HepG2 (cell line): ENCODE results near the gene LIPH. TPM values are rescaled to one million over a fixed set of nuclear protein-coding genes. Genes with fewer than 3 reads are reported as not detected.

Experiments
- AHR ChIP-seq: IDR thresholded peaks from 2 replicates; pipeline ENCODE4 v1.6.1; 2018; ENCODE audit warnings: missing genetic modification reagents, missing compliant biosample characterization
- CC2D1A ChIP-seq: sonication (generic); formaldehyde crosslinking; IDR thresholded peaks from 2 replicates; pipeline ENCODE4 v1.8.1; 2023; ENCODE audit warnings: mild to moderate bottlenecking, missing genetic modification reagents
- CREM ChIP-seq, 2 experiments: sonication (generic) in 1 of 2; formaldehyde crosslinking in 1 of 2; IDR thresholded peaks; 2 replicates each; pipeline versions ENCODE4 v1.4.0 to v1.6.1; 2016 to 2020; ENCODE audit warnings: antibody characterized with exemption in 1 of 2, mild to moderate bottlenecking in 1 of 2, missing genetic modification reagents in 1 of 2
- FOXA1 ChIP-seq, 2 experiments: fragments of 450-650 bp in 1 of 2; sonication (generic) in 1 of 2; formaldehyde crosslinking in 1 of 2; IDR thresholded peaks; 2 replicates each; pipeline versions ENCODE4 v1.4.0 to v1.6.1; 2016 to 2020; ENCODE audit warnings: missing genetic modification reagents in 1 of 2
- HOXA5 ChIP-seq: sonication (generic); formaldehyde crosslinking; IDR thresholded peaks from 2 replicates; pipeline ENCODE4 v1.4.0; 2020; ENCODE audit warnings: missing genetic modification reagents
- HOXD1 ChIP-seq: sonication (generic); formaldehyde crosslinking; IDR thresholded peaks from 2 replicates; pipeline ENCODE4 v1.5.0; 2020; ENCODE audit warnings: missing genetic modification reagents
- KAT8 ChIP-seq: IDR thresholded peaks from 2 replicates; pipeline ENCODE4 v1.6.1; 2016; ENCODE audit warnings: missing genetic modification reagents, missing compliant biosample characterization
- MAZ ChIP-seq, 2 experiments: sonication (generic) in 1 of 2; formaldehyde crosslinking in 1 of 2; IDR thresholded peaks; 2 replicates each; pipeline versions ENCODE4 v1.5.0 to v1.6.1; 2012 to 2020; ENCODE audit warnings: low read depth in 2 of 2, mild to moderate bottlenecking in 2 of 2, borderline replicate concordance in 1 of 2, improper control_type of control experiment in 1 of 2, low read length in 1 of 2, missing genetic modification reagents in 1 of 2, moderate library complexity in 1 of 2
- NCOR1 ChIP-seq: fragments of 200-600 bp; sonication (generic); IDR thresholded peaks from 2 replicates; pipeline ENCODE4 v1.7.0; 2017; ENCODE audit warnings: antibody characterized with exemption, low read length, borderline replicate concordance
- NFE2L1 ChIP-seq: sonication (generic); formaldehyde crosslinking; IDR thresholded peaks from 2 replicates; pipeline ENCODE4 v1.4.0; 2020; ENCODE audit warnings: missing genetic modification reagents, mild to moderate bottlenecking, borderline replicate concordance
- POLR2A ChIP-seq, 2 experiments: IDR thresholded peaks; 2 replicates each; pipeline ENCODE4 v1.6.1; 2011; ENCODE audit warnings: low read depth in 2 of 2, low read length in 2 of 2, mild to moderate bottlenecking in 1 of 2, moderate library complexity in 1 of 2; ENCODE audit not compliant: insufficient read depth in 1 of 2
- RAD51 ChIP-seq: fragments of 450-650 bp; IDR thresholded peaks from 2 replicates; pipeline ENCODE4 v1.6.1; 2016; ENCODE audit warnings: borderline replicate concordance
- SCMH1 ChIP-seq: sonication (generic); formaldehyde crosslinking; IDR thresholded peaks from 2 replicates; pipeline ENCODE4 v1.9.0; 2021; ENCODE audit warnings: missing genetic modification reagents, mild to moderate bottlenecking, borderline replicate concordance
- SP140L ChIP-seq: sonication (generic); formaldehyde crosslinking; IDR thresholded peaks from 2 replicates; pipeline ENCODE4 v1.4.0; 2020; ENCODE audit warnings: missing genetic modification reagents, borderline replicate concordance
- TEAD3 ChIP-seq: optimal IDR thresholded peaks from 2 replicates; pipeline ENCODE3; 2016; ENCODE audit warnings: borderline replicate concordance
- TOE1 ChIP-seq: sonication (generic); formaldehyde crosslinking; IDR thresholded peaks from 2 replicates; pipeline ENCODE4 v1.4.0; 2020; ENCODE audit warnings: mild to moderate bottlenecking, missing genetic modification reagents
- WIZ ChIP-seq: sonication (generic); formaldehyde crosslinking; IDR thresholded peaks from 2 replicates; pipeline ENCODE4 v1.5.1; 2020; ENCODE audit warnings: mild to moderate bottlenecking, missing genetic modification reagents
- YEATS2 ChIP-seq: sonication (generic); formaldehyde crosslinking; IDR thresholded peaks from 2 replicates; pipeline ENCODE4 v1.4.0; 2020; ENCODE audit warnings: missing genetic modification reagents, borderline replicate concordance
- ZFP36L2 ChIP-seq: sonication (generic); formaldehyde crosslinking; IDR thresholded peaks from 2 replicates; pipeline ENCODE4 v1.4.0; 2020; ENCODE audit warnings: missing genetic modification reagents
- ZIK1 ChIP-seq: sonication (generic); formaldehyde crosslinking; IDR thresholded peaks from 2 replicates; pipeline ENCODE4 v1.5.0; 2020; ENCODE audit warnings: mild to moderate bottlenecking, low read depth, missing genetic modification reagents, borderline replicate concordance
- ZNF3 ChIP-seq: IDR thresholded peaks from 2 replicates; pipeline ENCODE4 v1.7.0; 2017; ENCODE audit warnings: inconsistent platforms
- ZNF383 ChIP-seq: sonication (generic); formaldehyde crosslinking; IDR thresholded peaks from 2 replicates; pipeline ENCODE4 v1.4.0; 2020; ENCODE audit warnings: missing genetic modification reagents, mild to moderate bottlenecking, borderline replicate concordance
- ZNF564 ChIP-seq: sonication (generic); formaldehyde crosslinking; IDR thresholded peaks from 2 replicates; pipeline ENCODE4 v1.8.1; 2023; ENCODE audit warnings: mild to moderate bottlenecking, missing genetic modification reagents
- ZNF720 ChIP-seq: sonication (generic); formaldehyde crosslinking; IDR thresholded peaks from 2 replicates; pipeline ENCODE4 v1.4.0; 2020; ENCODE audit warnings: missing genetic modification reagents
- ZNF761 ChIP-seq: sonication (generic); formaldehyde crosslinking; conservative IDR thresholded peaks from 2 replicates; pipeline ENCODE4 v1.4.0; 2020; ENCODE audit warnings: mild to moderate bottlenecking, missing genetic modification reagents
- polyA plus RNA-seq, 8 experiments: library from polyadenylated mRNA; depleted of rRNA in 3 of 8; stranded (reverse) in 7 of 8; unstranded in 1 of 8; fragments of >200 nt; fragmentation: Illumina TruSeq in 4 of 8; extraction: Trizol in 4 of 8; gene quantifications; 2 replicates each; pipeline versions ENCODE4 v1.2.1 to v1.2.3, GENCODE V29; 2011 to 2016; ENCODE audit warnings: low read depth in 4 of 8, missing spikeins in 1 of 8, mixed read lengths in 1 of 8; ENCODE audit not compliant: insufficient read depth in 1 of 8
- total RNA-seq, 5 experiments: library from RNA; depleted of rRNA; stranded (reverse); fragments of >200 nt; fragmentation: Illumina TruSeq; extraction: Trizol; gene quantifications; 2 replicates each; pipeline ENCODE4 v1.2.3, GENCODE V29; 2016; ENCODE audit warnings: low read depth in 1 of 5
- TF ChIP-seq, protein P1 (sequence below): IDR thresholded peaks from 2 replicates; pipeline ENCODE4 v1.6.1; 2016
- TF ChIP-seq, protein P2 (sequence below): sonication (generic); formaldehyde crosslinking; conservative IDR thresholded peaks from 2 replicates; pipeline ENCODE4 v1.4.0; 2020; ENCODE audit warnings: missing genetic modification reagents

Gene LIPH
- total and polyA plus RNA-seq, 2 of the 13 experiments (the other 11 are each of a cell fraction or from before 2014, with no cell fraction given), result 0.09 to 0.34 TPM

DNA sequence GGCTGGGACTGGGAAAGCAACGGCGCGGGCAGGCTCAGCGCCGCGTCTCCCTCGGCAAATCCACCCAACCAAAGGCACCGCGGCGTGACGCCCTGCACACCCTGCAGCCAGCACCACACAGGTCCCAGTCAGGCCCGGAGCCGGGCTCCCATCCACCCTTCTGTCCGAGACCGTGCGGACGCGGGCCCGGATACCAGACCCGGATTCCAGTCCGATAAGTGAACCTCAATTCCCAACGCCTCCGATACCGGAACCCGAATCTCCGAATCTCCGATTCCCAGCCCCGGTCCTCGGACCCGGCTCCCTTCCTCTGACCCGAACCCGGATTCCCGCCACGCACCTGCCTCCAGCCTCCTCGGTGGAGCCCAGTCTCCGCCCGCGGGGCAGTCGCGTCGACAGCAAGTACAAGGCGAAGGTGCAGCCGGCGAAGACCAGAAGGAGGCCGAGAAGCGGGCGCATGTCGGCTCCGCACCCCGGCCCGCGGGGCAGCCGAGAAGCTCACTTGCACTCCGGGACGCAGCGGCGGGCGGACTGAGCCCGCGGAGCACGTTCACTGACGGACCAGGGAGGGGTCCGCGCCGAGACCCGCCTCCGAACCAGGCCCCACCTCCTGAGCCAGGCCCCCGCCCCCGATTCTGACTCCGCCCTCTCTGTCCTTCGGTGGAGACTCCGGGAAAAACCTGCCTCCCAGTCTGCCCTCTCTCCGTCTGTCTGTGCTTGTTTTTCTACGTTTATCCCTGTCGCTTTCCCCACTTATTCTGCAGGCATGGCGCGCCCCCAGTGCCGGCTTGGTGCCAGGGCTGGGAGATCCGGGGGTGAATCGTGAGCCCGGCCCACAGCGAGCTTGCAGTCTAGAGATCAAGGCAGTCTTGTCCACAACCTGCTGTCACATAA is 53.6 kb downstream of the LIPH start, which contains the start of gene TMEM41A (continued):
- no peak for TF ChIP-seq TEAD3 (CRISPR knock-in tag)
- TF ChIP-seq ZFP36L2, result no peak
- TF ChIP-seq RAD51, result no peak
- peak; percentile 82 for TF ChIP-seq TOE1 (CRISPR knock-in tag)
- TF ChIP-seq CREM (IDR thresholded peaks at IDR 0.05), result no peak
- no peak for TF ChIP-seq CREM (CRISPR knock-in tag; IDR thresholded peaks at IDR 0.05)
- no peak for TF ChIP-seq ZNF3 (CRISPR knock-in tag)
- peak; percentile 91; the same call in 1 of the 2 replicates for TF ChIP-seq WIZ (CRISPR knock-in tag)
- TF ChIP-seq, protein P1, sequence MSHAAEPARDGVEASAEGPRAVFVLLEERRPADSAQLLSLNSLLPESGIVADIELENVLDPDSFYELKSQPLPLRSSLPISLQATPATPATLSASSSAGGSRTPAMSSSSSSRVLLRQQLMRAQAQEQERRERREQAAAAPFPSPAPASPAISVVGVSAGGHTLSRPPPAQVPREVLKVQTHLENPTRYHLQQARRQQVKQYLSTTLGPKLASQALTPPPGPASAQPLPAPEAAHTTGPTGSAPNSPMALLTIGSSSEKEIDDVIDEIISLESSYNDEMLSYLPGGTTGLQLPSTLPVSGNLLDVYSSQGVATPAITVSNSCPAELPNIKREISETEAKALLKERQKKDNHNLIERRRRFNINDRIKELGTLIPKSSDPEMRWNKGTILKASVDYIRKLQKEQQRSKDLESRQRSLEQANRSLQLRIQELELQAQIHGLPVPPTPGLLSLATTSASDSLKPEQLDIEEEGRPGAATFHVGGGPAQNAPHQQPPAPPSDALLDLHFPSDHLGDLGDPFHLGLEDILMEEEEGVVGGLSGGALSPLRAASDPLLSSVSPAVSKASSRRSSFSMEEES (CRISPR knock-in tag), result no peak
- peak; percentile 87 for TF ChIP-seq ZNF761
- TF ChIP-seq SCMH1 (CRISPR knock-in tag), result no peak
- no peak; the same call in 1 of the 2 replicates for TF ChIP-seq ZNF720 (CRISPR knock-in tag)
- TF ChIP-seq YEATS2 (CRISPR knock-in tag), result peak; percentile 98
- TF ChIP-seq CC2D1A (CRISPR knock-in tag), result peak; percentile 83; the same call in 1 of the 2 replicates
- TF ChIP-seq, protein P2, sequence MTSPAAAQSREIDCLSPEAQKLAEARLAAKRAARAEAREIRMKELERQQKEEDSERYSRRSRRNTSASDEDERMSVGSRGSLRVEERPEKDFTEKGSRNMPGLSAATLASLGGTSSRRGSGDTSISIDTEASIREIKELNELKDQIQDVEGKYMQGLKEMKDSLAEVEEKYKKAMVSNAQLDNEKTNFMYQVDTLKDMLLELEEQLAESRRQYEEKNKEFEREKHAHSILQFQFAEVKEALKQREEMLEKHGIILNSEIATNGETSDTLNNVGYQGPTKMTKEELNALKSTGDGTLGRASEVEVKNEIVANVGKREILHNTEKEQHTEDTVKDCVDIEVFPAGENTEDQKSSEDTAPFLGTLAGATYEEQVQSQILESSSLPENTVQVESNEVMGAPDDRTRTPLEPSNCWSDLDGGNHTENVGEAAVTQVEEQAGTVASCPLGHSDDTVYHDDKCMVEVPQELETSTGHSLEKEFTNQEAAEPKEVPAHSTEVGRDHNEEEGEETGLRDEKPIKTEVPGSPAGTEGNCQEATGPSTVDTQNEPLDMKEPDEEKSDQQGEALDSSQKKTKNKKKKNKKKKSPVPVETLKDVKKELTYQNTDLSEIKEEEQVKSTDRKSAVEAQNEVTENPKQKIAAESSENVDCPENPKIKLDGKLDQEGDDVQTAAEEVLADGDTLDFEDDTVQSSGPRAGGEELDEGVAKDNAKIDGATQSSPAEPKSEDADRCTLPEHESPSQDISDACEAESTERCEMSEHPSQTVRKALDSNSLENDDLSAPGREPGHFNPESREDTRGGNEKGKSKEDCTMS (CRISPR knock-in tag), result 0 out of 2 replicates have a peak, but pooled peaks have one; percentile 28
- TF ChIP-seq AHR, result peak; percentile 39; the same call in 1 of the 2 replicates
- TF ChIP-seq KAT8, result peak; percentile 95
- TF ChIP-seq ZIK1 (CRISPR knock-in tag), result no peak
- peak; percentile 90 for TF ChIP-seq MAZ (IDR thresholded peaks at IDR 0.05; ENCODE audit: borderline replicate concordance, low read depth, low read length)
- TF ChIP-seq MAZ (CRISPR knock-in tag; IDR thresholded peaks at IDR 0.05; ENCODE audit: low read depth), result peak; percentile 96
- TF ChIP-seq FOXA1 (IDR thresholded peaks at IDR 0.05), result no peak
- 0 out of 2 replicates have a peak, but pooled peaks have one; percentile 27 for TF ChIP-seq FOXA1 (CRISPR knock-in tag; IDR thresholded peaks at IDR 0.05)
- no peak; the same call in 1 of the 2 replicates for TF ChIP-seq SP140L (CRISPR knock-in tag)
- TF ChIP-seq POLR2A (IDR thresholded peaks at IDR 0.05; ENCODE audit: insufficient read depth in 1 of 2, low read depth in 2 of 2, low read length in 2 of 2), result peak; percentile 91 to 92
- TF ChIP-seq ZNF383 (CRISPR knock-in tag), result no peak; the same call in 1 of the 2 replicates
- TF ChIP-seq HOXD1 (CRISPR knock-in tag), result peak; percentile 84
- peak; percentile 85 for TF ChIP-seq ZNF564
- TF ChIP-seq NFE2L1 (CRISPR knock-in tag), result no peak
- TF ChIP-seq HOXA5 (CRISPR knock-in tag), result peak; percentile 80
- peak; percentile 43; the same call in 1 of the 2 replicates for TF ChIP-seq NCOR1
